NCI-H2107 treated with DMSO at 0.1 percent for 48 hours (cell line): ENCODE data around the gene PIGK.

Experiments
- DNase-seq: peaks from one replicate; lab custom pipeline; 2025; ENCODE audit not compliant: unreplicated experiment; lab: John Stamatoyannopoulos, UW

The PIGK gene

GRCh38 chr1:77040826-77041225 is 178.4 kb downstream of the PIGK start:
- no peak for DNase-seq

DNA sequence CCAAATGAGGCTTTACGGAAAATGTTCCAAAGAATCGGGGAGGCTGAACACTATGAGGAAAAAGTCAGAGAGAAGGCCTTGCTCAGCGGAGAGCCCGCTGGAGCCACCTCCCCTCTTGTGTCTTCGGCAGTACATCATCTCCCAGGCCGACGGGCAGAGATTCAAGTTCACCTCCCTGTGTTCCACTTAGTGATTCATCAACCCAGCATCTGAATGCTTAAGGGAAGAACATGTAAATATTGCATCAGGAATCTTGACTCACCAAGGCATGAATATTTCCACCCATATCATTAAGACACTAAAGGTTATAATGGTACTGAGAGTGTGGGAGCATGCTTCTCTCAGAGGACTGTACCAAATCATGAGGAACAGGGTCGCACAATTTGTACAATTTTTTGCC is 179.5 kb downstream of the PIGK start:
- no peak for DNase-seq

GRCh38 chr1:77039111-77039510 is 180.1 kb downstream of the PIGK start:
- DNase-seq: no peak
